Peyer's patch (tissue), 4 donors: Measurements from ENCODE around the gene ETAA1. TPM values are rescaled to one million over a fixed set of nuclear protein-coding genes. Genes with fewer than 3 reads are reported as not detected.

ENCODE experiments used
- DNase-seq, 3 donors: peaks; one replicate each; pipeline ENCODE4 v3.0.0-alpha.2; 2017 to 2019
- H3K27ac ChIP-seq, 4 donors: fragments of 200-600 bp; sonication (generic); one replicate each; pipeline ENCODE4 v1.5.1; 2016 to 2019
- H3K27me3 ChIP-seq, 2 donors: fragments of 200-600 bp; sonication (generic); one replicate each; pipeline ENCODE4 v1.5.1; 2019
- H3K36me3 ChIP-seq, 3 donors: fragments of 200-600 bp; sonication (generic); one replicate each; pipeline ENCODE4 v1.5.1; 2016 to 2019
- H3K4me1 ChIP-seq, 4 donors: fragments of 200-600 bp; sonication (generic); one replicate each; pipeline ENCODE4 v1.5.1; 2016 to 2019
- H3K4me3 ChIP-seq, 4 donors: fragments of 200-600 bp; sonication (generic); 1 replicate in 3 of 4; 2 replicates in 1 of 4; pipeline ENCODE4 v1.5.1; 2016 to 2019; ENCODE audit warnings: mild to moderate bottlenecking in 1 of 4
- H3K9me3 ChIP-seq, 4 donors: fragments of 200-600 bp; sonication (generic); one replicate each; pipeline ENCODE4 v1.5.1; 2016 to 2019; ENCODE audit warnings: mild to moderate bottlenecking in 1 of 4
- CTCF ChIP-seq, 6 experiments: fragments of 450-650 bp in 4 of 6; fragments of 200-600 bp in 2 of 6; sonication (generic) in 1 of 6; IDR thresholded peaks; one replicate each; pipeline ENCODE4 v1.5.1; 2017 to 2019; ENCODE audit warnings: antibody characterized with exemption in 6 of 6, mild to moderate bottlenecking in 3 of 6, moderate library complexity in 1 of 6
- POLR2A ChIP-seq, 2 donors: fragments of 450-650 bp; IDR thresholded peaks; one replicate each; pipeline ENCODE4 v1.5.1; 2017; ENCODE audit warnings: antibody characterized with exemption in 2 of 2, mild to moderate bottlenecking in 2 of 2, moderate library complexity in 2 of 2
- total RNA-seq, 4 donors: library from RNA; depleted of rRNA; stranded (reverse); fragments of >200 nt; gene quantifications; one replicate each; pipeline ENCODE4 v1.1.0, GENCODE V29; 2016

Gene ETAA1
- total RNA-seq, 4 donors from 2014 or later = 10.9 to 22.3 (median 12.4) TPM

DNA sequence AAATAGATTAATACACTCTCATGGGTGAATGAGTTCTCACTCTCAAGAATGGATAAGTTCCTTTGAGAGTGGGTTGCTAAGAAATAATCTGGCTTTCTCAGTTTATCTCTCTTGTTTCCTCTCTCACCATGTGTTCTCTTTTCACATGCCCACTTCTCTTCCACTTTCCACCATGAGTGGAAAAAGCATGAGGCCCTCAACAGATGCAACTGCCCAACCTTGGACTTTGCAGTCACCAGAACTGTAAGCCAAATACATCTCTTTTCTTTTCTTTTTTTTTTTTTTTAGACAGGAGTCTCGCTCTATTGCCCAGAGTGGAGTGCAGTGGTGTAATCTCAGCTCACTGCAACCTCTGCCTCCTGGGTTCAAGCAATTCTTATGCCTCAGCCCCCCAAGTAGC, 18.1 kb upstream of the ETAA1 start:
- Histone ChIP-seq H3K4me3 (no peak overlapping the region), H3K9me3 (no peaks in the 10 kb centered on the region), H3K36me3 (no peaks in the 10 kb centered on the region), H3K4me1 (no peaks in the 10 kb centered on the region), H3K27ac (no peak overlapping the region), H3K27me3 (no peaks in the 10 kb centered on the region)
- no peak for DNase-seq
- TF ChIP-seq CTCF (IDR thresholded peaks at IDR 0.05) = no peak
- TF ChIP-seq POLR2A (IDR thresholded peaks at IDR 0.05) = no peak

DNA sequence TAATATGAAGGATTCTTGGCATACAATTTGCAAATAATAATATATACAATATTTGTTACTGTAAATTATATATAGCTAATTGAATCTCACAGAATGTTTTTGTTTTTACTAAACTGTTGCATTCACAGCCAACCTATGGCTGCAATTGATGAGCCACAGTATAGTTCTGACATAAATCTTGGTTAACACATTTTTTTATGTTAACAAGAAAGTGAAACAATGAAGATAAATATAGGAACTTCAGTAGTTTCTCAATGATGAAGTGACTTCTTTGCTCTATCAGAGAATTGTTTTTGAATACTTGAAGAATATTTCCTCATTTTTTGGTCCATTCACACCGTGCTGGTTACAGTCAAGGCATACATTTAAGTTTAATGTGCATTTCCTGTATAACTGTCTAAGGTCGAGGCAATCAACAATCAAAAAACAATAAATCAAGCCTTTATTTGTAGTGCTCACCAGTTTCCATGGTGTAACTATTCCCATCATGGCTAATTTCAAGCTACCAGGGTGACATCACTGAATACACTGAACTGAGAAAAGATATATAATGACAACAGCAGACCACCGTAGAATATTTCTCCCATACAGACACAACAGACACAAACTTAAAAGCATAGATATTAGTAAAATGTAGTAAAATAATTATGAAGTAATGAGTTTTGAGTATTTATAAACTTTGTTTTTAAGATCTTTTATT, 12.9 kb upstream of the ETAA1 start:
- DNase-seq = no peak
- Histone ChIP-seq H3K36me3 (no peaks in the 10 kb centered on the region), H3K4me3 (no peak overlapping the region), H3K9me3 (no peaks in the 10 kb centered on the region), H3K4me1 (no peaks in the 10 kb centered on the region), H3K27me3 (no peaks in the 10 kb centered on the region), H3K27ac (no peak overlapping the region)
- no peak for TF ChIP-seq POLR2A (IDR thresholded peaks at IDR 0.05)
- TF ChIP-seq CTCF (IDR thresholded peaks at IDR 0.05) = no peak

- H3K9me3 ChIP-seq = no peaks in the 10 kb centered on the region
- TF ChIP-seq POLR2A (IDR thresholded peaks at IDR 0.05) = no peak
Measured at GRCh38 chr2:67388680-67389079, 8.5 kb upstream of the ETAA1 start.

DNA sequence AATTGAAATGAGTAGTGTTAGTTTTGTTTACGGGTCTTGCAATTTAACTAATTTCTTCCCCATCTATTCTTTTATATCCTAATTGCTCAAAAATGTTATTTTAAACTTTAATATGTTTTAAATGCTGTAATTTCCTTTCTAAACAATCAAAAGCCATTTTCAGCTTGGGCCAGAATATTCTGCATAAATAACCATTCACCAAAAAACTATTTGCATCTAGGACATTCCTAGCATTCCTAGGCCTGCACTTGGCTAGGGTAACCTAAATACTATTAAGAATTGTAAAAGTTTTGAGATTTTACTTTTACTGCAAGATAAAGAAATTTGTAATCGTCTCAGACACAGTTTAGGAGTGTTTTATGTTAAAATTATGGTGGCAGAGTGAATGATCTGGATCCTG, 7.8 kb upstream of the ETAA1 start:
- peak overlapping the region in 2 of 4 donors; percentile 10 to 12 for H3K27ac ChIP-seq

More at GRCh38 chr2:67388680-67389079, 8.5 kb upstream of the ETAA1 start:
- H3K4me3 ChIP-seq = no peak overlapping the region
- no peaks in the 10 kb centered on the region for H3K27me3 ChIP-seq
- H3K4me1 ChIP-seq = no peaks in the 10 kb centered on the region
- DNase-seq = no peak
- H3K36me3 ChIP-seq = no peaks in the 10 kb centered on the region
- peak overlapping the region in 2 of 4 donors; percentile 10 to 12 for H3K27ac ChIP-seq

GRCh38 chr2:67389788-67390187, 7.3 kb upstream of the ETAA1 start:
- TF ChIP-seq POLR2A (IDR thresholded peaks at IDR 0.05) (no peak), CTCF (IDR thresholded peaks at IDR 0.05) (no peak)
- Histone ChIP-seq H3K4me3 (no peak overlapping the region), H3K36me3 (no peaks in the 10 kb centered on the region), H3K9me3 (no peaks in the 10 kb centered on the region), H3K27me3 (no peaks in the 10 kb centered on the region), H3K4me1 (no peaks in the 10 kb centered on the region), H3K27ac (peak overlapping the region in 1 of 4 donors; percentile 12)
- no peak for DNase-seq

More for the DNA sequence above, 7.8 kb upstream of the ETAA1 start:
- Histone ChIP-seq H3K9me3 (no peaks in the 10 kb centered on the region), H3K4me3 (no peak overlapping the region), H3K36me3 (no peaks in the 10 kb centered on the region), H3K27me3 (no peaks in the 10 kb centered on the region), H3K4me1 (no peaks in the 10 kb centered on the region)
- no peak for TF ChIP-seq POLR2A (IDR thresholded peaks at IDR 0.05)
- no peak for DNase-seq

DNA sequence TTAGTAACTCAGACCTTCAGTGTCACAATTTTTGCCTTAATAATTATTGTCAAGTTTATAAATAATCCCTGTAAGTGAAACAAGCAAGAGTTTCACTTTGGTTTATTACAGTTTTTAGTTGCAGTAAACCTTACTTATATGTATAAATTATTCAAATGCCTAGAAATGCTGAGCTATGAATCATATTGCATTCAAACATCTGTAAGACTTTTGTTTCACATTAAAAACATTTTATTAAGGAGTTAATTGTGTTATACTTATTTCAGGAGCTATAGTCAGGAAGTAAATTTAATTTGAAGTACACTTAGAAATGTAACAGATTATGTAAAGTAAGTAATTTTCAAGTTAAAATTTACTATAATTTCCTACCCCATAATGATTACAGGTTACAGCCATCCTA, 3.9 kb upstream of the ETAA1 start:
- Histone ChIP-seq H3K36me3 (no peaks in the 10 kb centered on the region), H3K4me1 (no peaks in the 10 kb centered on the region), H3K9me3 (no peaks in the 10 kb centered on the region), H3K27me3 (no peaks in the 10 kb centered on the region), H3K4me3 (no peak overlapping the region), H3K27ac (no peak overlapping the region)
- TF ChIP-seq CTCF (IDR thresholded peaks at IDR 0.05) (no peak), POLR2A (IDR thresholded peaks at IDR 0.05) (no peak)
- DNase-seq = no peak

DNA sequence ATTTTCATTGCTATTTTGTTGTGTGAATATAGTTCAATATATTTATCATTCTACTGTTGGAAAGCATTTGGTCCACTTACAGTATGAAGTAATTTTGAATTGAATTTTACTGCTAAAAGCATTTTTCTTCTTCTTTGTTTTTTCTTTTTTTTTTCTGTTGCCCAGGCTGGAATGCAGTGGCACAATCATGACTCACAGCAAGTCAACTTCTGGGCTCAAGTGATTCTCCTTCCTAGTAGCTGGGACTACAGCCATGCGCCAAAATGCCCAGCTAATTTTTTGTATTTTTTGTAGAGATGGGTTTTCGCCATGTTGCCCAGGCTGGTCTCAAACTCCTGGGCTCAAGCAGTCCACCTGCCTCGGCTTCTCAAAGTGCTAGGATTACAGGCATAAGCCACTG, 2.4 kb upstream of the ETAA1 start:
- H3K27ac ChIP-seq = no peak overlapping the region
- H3K36me3 ChIP-seq = no peaks in the 10 kb centered on the region
- no peaks in the 10 kb centered on the region for H3K9me3 ChIP-seq
- no peak overlapping the region for H3K4me3 ChIP-seq
- TF ChIP-seq POLR2A (IDR thresholded peaks at IDR 0.05) (no peak), CTCF (IDR thresholded peaks at IDR 0.05) (no peak)
- no peak for DNase-seq
- H3K27me3 ChIP-seq = no peaks in the 10 kb centered on the region
- no peaks in the 10 kb centered on the region for H3K4me1 ChIP-seq
